Measurements from ENCODE around the gene NALCN. TPM values are rescaled to one million over a fixed set of nuclear protein-coding genes. Genes with fewer than 3 reads are reported as not detected.

The NALCN gene
- total RNA-seq, 2 donors from 2014 or later: not detected

DNA sequence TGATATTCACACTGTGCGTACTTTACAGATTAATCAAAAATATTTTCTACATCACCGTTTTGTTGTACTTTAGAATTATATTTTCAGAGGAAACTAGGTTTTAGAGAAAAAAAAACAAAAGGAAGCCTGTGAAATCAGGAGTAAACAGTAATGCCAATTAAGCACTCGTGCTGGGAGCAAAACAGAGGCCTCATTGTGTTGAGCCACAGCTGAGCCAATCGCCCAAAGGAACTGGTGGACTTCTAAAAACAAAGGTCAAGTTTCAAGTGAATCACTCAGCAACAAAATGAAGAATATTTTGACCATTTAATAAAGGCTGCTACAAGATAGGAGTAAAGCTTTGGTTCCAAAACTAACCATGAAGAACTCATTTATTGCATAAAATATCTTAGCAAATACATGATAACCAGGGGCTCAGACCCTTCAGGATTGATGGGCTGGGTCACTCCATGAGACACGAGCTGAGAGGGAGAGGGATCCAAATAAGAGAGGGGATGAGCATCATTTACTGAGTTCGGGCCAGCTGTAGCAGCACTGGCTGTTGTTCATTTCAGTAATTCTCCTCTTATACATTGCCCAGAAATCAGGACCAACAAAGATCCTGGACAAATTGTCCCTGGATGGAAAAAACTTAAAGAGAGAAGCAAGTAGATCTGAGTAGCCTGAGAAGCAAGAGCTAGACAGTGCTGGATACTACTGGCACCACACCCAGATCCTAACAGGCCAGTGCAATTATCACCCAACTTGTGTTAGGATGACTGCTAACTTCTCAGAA is 8.3 kb upstream of the NALCN start:
- no peak for ATAC-seq
- Mint-ChIP-seq H3K27ac (no peak overlapping the region), H3K9me3 (no peaks in the 10 kb centered on the region)

GRCh38 chr13:101423872-101424271 is 7.6 kb upstream of the NALCN start:
- Mint-ChIP-seq H3K27ac (no peak overlapping the region), H3K36me3 (no peaks in the 10 kb centered on the region), H3K9me3 (no peaks in the 10 kb centered on the region)
- ATAC-seq: no peak
- no peak for DNase-seq (ENCODE audit: low spot score in 2 of 2)

More for the DNA sequence above, 8.3 kb upstream of the NALCN start:
- no peak for DNase-seq (ENCODE audit: low spot score in 2 of 2)
- H3K36me3 Mint-ChIP-seq: no peaks in the 10 kb centered on the region

- Mint-ChIP-seq H3K27ac (no peak overlapping the region), H3K9me3 (no peaks in the 10 kb centered on the region), H3K36me3 (no peaks in the 10 kb centered on the region)
- ATAC-seq: no peak
- no peak for DNase-seq (ENCODE audit: low spot score in 2 of 2)
These were observed 1.2 kb upstream of the NALCN start for GRCh38 chr13:101417501-101417900.

DNA sequence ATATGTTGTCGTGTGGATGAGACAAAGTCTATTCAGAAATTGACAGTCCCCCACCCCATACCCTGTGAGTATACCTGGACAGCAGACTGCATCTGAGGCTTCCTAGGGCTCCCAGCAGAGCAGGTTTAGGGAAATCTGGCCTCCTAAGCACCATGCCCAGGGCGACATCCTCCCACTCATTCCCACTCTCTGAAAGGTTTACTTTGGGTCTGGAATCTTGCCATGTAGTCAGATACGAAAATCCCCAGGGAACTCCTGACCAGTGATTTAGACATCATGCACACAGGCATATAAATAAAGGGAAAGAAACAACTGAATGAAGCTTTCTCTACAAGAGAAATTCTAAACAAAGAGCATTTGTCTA is 717 bp upstream of the NALCN start:
- no peaks in the 10 kb centered on the region for H3K9me3 Mint-ChIP-seq
- H3K27ac Mint-ChIP-seq: no peak overlapping the region
- ATAC-seq: no peak
- no peaks in the 10 kb centered on the region for H3K36me3 Mint-ChIP-seq
- no peak for DNase-seq (ENCODE audit: low spot score in 2 of 2)

DNA sequence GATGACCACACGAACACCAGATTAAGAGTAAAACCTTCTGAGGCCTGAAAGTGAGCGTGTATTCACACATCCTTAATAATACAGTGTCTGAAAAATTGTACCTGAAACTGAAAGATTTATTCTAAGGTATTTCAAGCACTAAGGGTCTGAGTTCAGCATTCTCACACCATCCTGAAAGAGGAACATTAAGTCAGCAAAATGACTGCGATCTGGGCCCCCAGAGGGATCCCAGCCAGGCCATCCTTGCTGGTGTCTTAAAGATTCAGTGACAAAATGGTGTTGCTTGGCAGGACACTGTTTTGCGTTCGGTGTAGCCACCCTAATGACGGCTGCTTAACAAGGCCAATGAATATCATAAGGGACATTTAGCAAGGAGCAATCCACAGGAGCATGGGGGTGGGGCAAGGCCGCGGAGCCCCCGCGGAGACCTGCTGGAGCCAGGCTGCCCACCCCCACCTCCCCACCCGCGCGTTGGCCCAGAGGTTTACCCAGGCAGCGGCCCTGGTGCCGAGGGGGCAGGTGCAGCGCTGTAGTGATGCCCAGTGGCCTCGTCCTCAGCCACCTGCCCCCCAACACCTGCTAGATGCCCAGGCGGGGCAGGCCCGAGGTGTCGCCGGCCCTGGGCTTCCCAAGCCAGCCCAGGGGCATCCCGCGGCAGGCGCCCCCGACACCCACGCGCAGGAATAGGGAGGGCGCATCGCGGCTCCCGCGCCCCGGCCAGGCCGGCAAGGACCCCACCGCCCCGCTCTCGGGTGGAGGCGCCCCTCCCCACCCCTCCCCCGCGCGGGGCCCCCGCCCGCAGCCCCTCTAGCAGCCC is 742 bp downstream of the NALCN start:
- no peak for ATAC-seq
- Mint-ChIP-seq H3K36me3 (no peaks in the 10 kb centered on the region), H3K9me3 (no peaks in the 10 kb centered on the region), H3K27ac (no peak overlapping the region)
- no peak for DNase-seq (ENCODE audit: low spot score in 2 of 2)

- no peak for ATAC-seq
- Mint-ChIP-seq H3K27ac (no peak overlapping the region), H3K36me3 (no peaks in the 10 kb centered on the region), H3K9me3 (no peaks in the 10 kb centered on the region)
- no peak for DNase-seq (ENCODE audit: low spot score in 2 of 2)
These were observed 4.2 kb downstream of the NALCN start for GRCh38 chr13:101412076-101412475.

DNA sequence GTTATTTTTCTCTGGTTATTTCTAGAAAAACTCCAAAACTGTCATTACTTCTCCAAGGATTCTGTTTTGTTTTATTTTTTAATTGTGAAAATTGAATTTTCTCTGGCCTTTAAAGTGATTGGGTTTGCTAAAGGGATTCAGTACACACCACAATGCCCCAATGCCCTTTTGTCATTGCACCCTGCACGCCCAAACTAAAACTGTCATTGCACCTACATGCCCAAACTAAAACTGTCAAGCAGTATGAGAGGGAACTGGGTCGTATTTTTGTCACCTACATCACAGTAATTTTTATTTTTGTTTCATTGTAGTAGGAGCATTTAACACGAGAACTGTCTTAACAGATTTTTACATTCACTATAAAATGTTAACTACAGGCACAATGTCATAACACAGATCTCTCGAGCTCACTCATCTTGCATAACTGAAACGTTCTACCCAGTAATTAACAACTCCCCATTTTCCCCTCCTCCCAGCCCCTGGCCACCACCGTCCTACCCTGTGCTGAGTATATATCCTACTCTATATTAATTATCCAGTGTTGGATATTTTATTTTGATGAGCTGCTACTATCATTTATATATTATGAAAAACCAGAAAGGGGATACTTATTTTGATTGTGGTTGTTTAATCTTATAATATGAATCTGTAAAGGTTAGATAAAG is 7.2 kb downstream of the NALCN start:
- DNase-seq (ENCODE audit: low spot score in 2 of 2): no peak
- H3K9me3 Mint-ChIP-seq: no peaks in the 10 kb centered on the region
- no peaks in the 10 kb centered on the region for H3K36me3 Mint-ChIP-seq
- ATAC-seq: no peak
- no peak overlapping the region for H3K27ac Mint-ChIP-seq

DNA sequence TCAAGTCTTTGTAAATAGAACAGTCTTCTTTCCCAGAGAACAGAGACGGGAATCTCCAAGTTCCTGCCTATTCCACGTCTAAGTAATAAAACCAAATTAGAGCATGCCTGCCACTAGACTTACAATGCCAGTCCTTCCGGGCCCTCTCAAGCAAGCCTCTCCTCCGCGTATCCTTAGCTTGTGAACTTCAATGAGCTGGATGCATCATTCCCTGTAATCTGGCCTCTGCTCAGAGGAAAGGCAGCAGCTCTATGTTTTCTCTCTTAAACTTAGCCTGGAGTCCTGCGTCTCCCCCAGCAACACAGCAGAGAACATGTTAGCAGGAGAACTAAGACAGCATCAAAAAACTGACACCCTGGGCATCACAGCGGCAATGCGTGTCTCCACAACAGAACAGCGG is 8.2 kb downstream of the NALCN start:
- no peaks in the 10 kb centered on the region for H3K9me3 Mint-ChIP-seq
- ATAC-seq (no peak), DNase-seq (ENCODE audit: low spot score in 2 of 2) (no peak)
- no peaks in the 10 kb centered on the region for H3K36me3 Mint-ChIP-seq
- H3K27ac Mint-ChIP-seq: no peak overlapping the region

- Mint-ChIP-seq H3K27ac (no peak overlapping the region), H3K9me3 (no peaks in the 10 kb centered on the region), H3K36me3 (no peaks in the 10 kb centered on the region)
- no peak for DNase-seq (ENCODE audit: low spot score in 2 of 2)
- ATAC-seq: no peak
These were observed 9.5 kb downstream of the NALCN start for GRCh38 chr13:101406791-101407190.

GRCh38 chr13:101401196-101401595 is 15.1 kb downstream of the NALCN start:
- no peak overlapping the region for H3K27ac Mint-ChIP-seq
- ATAC-seq: no peak
- no peaks in the 10 kb centered on the region for H3K9me3 Mint-ChIP-seq
- no peaks in the 10 kb centered on the region for H3K36me3 Mint-ChIP-seq
- DNase-seq (ENCODE audit: low spot score in 2 of 2): no peak

GRCh38 chr13:101399365-101399764 is 16.9 kb downstream of the NALCN start:
- Mint-ChIP-seq H3K9me3 (no peaks in the 10 kb centered on the region), H3K27ac (no peak overlapping the region), H3K36me3 (no peaks in the 10 kb centered on the region)
- no peak for DNase-seq (ENCODE audit: low spot score in 2 of 2)
- no peak for ATAC-seq

- Mint-ChIP-seq H3K9me3 (no peaks in the 10 kb centered on the region), H3K36me3 (no peaks in the 10 kb centered on the region), H3K27ac (no peak overlapping the region)
- DNase-seq (ENCODE audit: low spot score in 2 of 2) (no peak), ATAC-seq (no peak)
These were observed 17.4 kb downstream of the NALCN start for GRCh38 chr13:101398920-101399319.

GRCh38 chr13:101398191-101398590 is 18.1 kb downstream of the NALCN start:
- ATAC-seq: no peak
- H3K27ac Mint-ChIP-seq: no peak overlapping the region

GRCh38 chr13:101397742-101398141 is 18.6 kb downstream of the NALCN start:
- DNase-seq (ENCODE audit: low spot score in 2 of 2): no peak
- no peak for ATAC-seq
- Mint-ChIP-seq H3K9me3 (no peaks in the 10 kb centered on the region), H3K27ac (no peak overlapping the region), H3K36me3 (no peaks in the 10 kb centered on the region)

More at GRCh38 chr13:101398191-101398590, 18.1 kb downstream of the NALCN start:
- Mint-ChIP-seq H3K9me3 (no peaks in the 10 kb centered on the region), H3K36me3 (no peaks in the 10 kb centered on the region)
- DNase-seq (ENCODE audit: low spot score in 2 of 2): no peak

GRCh38 chr13:101394605-101395004 is 21.7 kb downstream of the NALCN start:
- Mint-ChIP-seq H3K27ac (no peak overlapping the region), H3K9me3 (no peaks in the 10 kb centered on the region), H3K36me3 (no peaks in the 10 kb centered on the region)
- ATAC-seq: no peak
- DNase-seq (ENCODE audit: low spot score in 2 of 2): no peak

DNA sequence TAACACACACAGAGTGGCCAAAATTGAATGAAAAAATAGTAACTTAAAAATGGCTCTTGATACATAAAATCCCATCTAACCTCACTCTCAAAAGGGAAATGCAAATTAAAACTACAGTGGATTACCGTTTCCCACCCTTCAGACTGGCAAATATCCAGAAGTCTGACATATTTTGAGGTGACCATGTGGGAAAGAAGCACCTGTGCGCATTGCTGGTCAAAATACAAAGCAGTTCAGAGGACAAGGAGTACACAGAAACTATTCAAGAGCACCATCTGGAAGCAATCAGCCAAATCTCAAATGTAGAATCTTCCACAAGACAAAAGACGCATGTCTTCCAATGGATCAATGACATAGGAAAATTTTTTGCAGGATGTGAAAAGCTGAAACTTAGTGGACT is 23.2 kb downstream of the NALCN start:
- no peak for ATAC-seq
- Mint-ChIP-seq H3K9me3 (no peaks in the 10 kb centered on the region), H3K27ac (no peak overlapping the region), H3K36me3 (peaks cover 0 to 5% of the 10 kb centered on the region in 2 donors)
- DNase-seq (ENCODE audit: low spot score in 2 of 2): no peak

GRCh38 chr13:101390461-101390860 is 25.8 kb downstream of the NALCN start:
- no peak for ATAC-seq
- H3K36me3 Mint-ChIP-seq: peaks cover 0 to 5% of the 10 kb centered on the region in 2 donors
- no peak for DNase-seq (ENCODE audit: low spot score in 2 of 2)
- H3K27ac Mint-ChIP-seq: no peak overlapping the region
- no peaks in the 10 kb centered on the region for H3K9me3 Mint-ChIP-seq
